Measurements from ENCODE around the gene PDZD7. TPM values are rescaled to one million over a fixed set of nuclear protein-coding genes. Genes with fewer than 3 reads are reported as not detected.

Gene PDZD7
- total RNA-seq, 2 experiments from 2014 or later = 1.7 to 3.1 TPM

- intact Hi-C loops (cut with DNase I, micrococcal nuclease) = no loop called here
- Mint-ChIP-seq H3K4me1 (ENCODE audit: low read depth) (peaks cover 25% of the 10 kb centered on the region), H3K4me3 (peak overlapping the region; percentile 90), H3K9me3 (no peaks in the 10 kb centered on the region), H3K27me3 (no peaks in the 10 kb centered on the region), H3K27ac (peak overlapping the region; percentile 81), H3K36me3 (ENCODE audit: low read depth) (peaks cover 29% of the 10 kb centered on the region)
- ATAC-seq (ENCODE audit: poor library complexity) = peak; percentile 25
- Histone ChIP-seq H3K27me3 (ENCODE audit: control insufficient read depth in 1 of 2, insufficient read depth in 2 of 2, low read length in 2 of 2) (no peaks in the 10 kb centered on the region), H3K4me1 (ENCODE audit: insufficient read depth, low read length) (peaks cover 41% of the 10 kb centered on the region), H3K9me3 (ENCODE audit: control insufficient read depth in 1 of 2, insufficient read depth in 1 of 2, low read length in 2 of 2) (no peaks in the 10 kb centered on the region), H3K27ac (ENCODE audit: low read depth in 1 of 2, low read length in 2 of 2) (peak overlapping the region; percentile 82 to 90), H3K4me3 (ENCODE audit: low read length) (peak overlapping the region; percentile 97), H3K36me3 (ENCODE audit: insufficient read depth, low read length) (peaks cover 14% of the 10 kb centered on the region)
- peak in 10 of 14 experiments; percentile 15 to 67 (median 40) for DNase-seq
- TF ChIP-seq, protein P1, sequence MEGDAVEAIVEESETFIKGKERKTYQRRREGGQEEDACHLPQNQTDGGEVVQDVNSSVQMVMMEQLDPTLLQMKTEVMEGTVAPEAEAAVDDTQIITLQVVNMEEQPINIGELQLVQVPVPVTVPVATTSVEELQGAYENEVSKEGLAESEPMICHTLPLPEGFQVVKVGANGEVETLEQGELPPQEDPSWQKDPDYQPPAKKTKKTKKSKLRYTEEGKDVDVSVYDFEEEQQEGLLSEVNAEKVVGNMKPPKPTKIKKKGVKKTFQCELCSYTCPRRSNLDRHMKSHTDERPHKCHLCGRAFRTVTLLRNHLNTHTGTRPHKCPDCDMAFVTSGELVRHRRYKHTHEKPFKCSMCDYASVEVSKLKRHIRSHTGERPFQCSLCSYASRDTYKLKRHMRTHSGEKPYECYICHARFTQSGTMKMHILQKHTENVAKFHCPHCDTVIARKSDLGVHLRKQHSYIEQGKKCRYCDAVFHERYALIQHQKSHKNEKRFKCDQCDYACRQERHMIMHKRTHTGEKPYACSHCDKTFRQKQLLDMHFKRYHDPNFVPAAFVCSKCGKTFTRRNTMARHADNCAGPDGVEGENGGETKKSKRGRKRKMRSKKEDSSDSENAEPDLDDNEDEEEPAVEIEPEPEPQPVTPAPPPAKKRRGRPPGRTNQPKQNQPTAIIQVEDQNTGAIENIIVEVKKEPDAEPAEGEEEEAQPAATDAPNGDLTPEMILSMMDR (IDR thresholded peaks at IDR 0.05) = no peak
- POLR2A ChIA-PET = interaction anchor here (0.8 to 5.1 kb wide), 5 partner anchors 10 to 64 kb away, joined by 3 to 44 read pairs (median 10); partner anchors contain the start of genes MRPL43, PDZD7, SFXN3 and TWNK
- CTCF ChIA-PET = interaction anchor here (0.7 to 3.6 kb wide), 7 partner anchors 8 to 146 kb away, joined by 3 to 20 read pairs (median 4); no protein-coding TSS in a partner anchor
These were observed 34.1 kb downstream of the PDZD7 start for GRCh38 chr10:100996678-100997359.

DNA sequence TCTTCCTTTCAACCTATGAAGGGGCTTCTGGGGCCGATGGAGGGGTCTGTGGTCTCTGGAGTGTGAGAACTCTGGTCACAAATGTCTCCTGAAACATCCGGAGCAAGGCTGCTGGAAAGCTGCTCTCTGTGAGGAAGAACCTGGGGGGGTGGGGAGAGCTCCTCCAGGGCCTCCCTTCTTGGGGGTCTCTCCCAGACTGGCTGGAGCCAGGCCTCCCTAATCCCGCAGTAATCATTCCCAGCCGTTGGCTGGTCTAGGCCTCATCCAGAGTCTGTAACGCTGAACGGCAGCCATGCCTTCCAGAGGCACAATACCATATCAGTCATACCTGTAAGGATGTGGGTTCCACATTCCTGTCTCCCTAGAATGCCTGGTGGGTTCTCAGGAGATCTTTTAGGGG, 35.7 kb downstream of the PDZD7 start:
- Mint-ChIP-seq H3K36me3 (ENCODE audit: low read depth) (peaks cover 38% of the 10 kb centered on the region), H3K4me3 (peak overlapping the region; percentile 89), H3K4me1 (ENCODE audit: low read depth) (peaks cover 26% of the 10 kb centered on the region), H3K27ac (peak overlapping the region; percentile 81), H3K27me3 (no peaks in the 10 kb centered on the region), H3K9me3 (no peaks in the 10 kb centered on the region)
- no peaks in the 10 kb centered on the region for H3K27me3 ChIP-seq (ENCODE audit: control insufficient read depth in 1 of 2, insufficient read depth in 2 of 2, low read length in 2 of 2)
- peaks cover 32% of the 10 kb centered on the region for H3K4me1 ChIP-seq (ENCODE audit: insufficient read depth, low read length)
- ChIA-PET CTCF (interaction anchor here (1.5 to 2.0 kb wide), 2 partner anchors 19 to 55 kb away, joined by 3 to 7 read pairs; no protein-coding TSS in a partner anchor), POLR2A (no interaction called here)
- H3K27ac ChIP-seq (ENCODE audit: low read depth in 1 of 2, low read length in 2 of 2) = no peak overlapping the region
- intact Hi-C loops (cut with DNase I, micrococcal nuclease) = no loop called here
- no peak for ATAC-seq (ENCODE audit: poor library complexity)
- H3K4me3 ChIP-seq (ENCODE audit: low read length) = no peak overlapping the region
- TF ChIP-seq, protein P1 (IDR thresholded peaks at IDR 0.05) = no peak
- H3K9me3 ChIP-seq (ENCODE audit: control insufficient read depth in 1 of 2, insufficient read depth in 1 of 2, low read length in 2 of 2) = no peaks in the 10 kb centered on the region
- H3K36me3 ChIP-seq (ENCODE audit: insufficient read depth, low read length) = peaks cover 28% of the 10 kb centered on the region
- no peak for DNase-seq

- Histone ChIP-seq H3K4me1 (ENCODE audit: insufficient read depth, low read length) (peaks cover 37% of the 10 kb centered on the region), H3K27ac (ENCODE audit: low read depth in 1 of 2, low read length in 2 of 2) (no peak overlapping the region), H3K27me3 (ENCODE audit: control insufficient read depth in 1 of 2, insufficient read depth in 2 of 2, low read length in 2 of 2) (no peaks in the 10 kb centered on the region), H3K9me3 (ENCODE audit: control insufficient read depth in 1 of 2, insufficient read depth in 1 of 2, low read length in 2 of 2) (no peaks in the 10 kb centered on the region), H3K4me3 (ENCODE audit: low read length) (no peak overlapping the region), H3K36me3 (ENCODE audit: insufficient read depth, low read length) (peaks cover 36% of the 10 kb centered on the region)
- TF ChIP-seq, protein P1 (IDR thresholded peaks at IDR 0.05) = peak; percentile 50
- Mint-ChIP-seq H3K27ac (peak overlapping the region; percentile 13), H3K4me3 (peak overlapping the region; percentile 82), H3K4me1 (ENCODE audit: low read depth) (peaks cover 27% of the 10 kb centered on the region), H3K9me3 (no peaks in the 10 kb centered on the region), H3K36me3 (ENCODE audit: low read depth) (peaks cover 43% of the 10 kb centered on the region), H3K27me3 (no peaks in the 10 kb centered on the region)
- no peak for DNase-seq
- intact Hi-C loops (cut with DNase I, micrococcal nuclease) = loop anchor here in 1 of 2 experiments (1.0 kb wide), 1 partner anchor 20 kb away; no protein-coding TSS in a partner anchor
- ChIA-PET POLR2A (no interaction called here), CTCF (interaction anchor here (1.5 to 2.0 kb wide), 2 partner anchors 20 to 56 kb away, joined by 3 to 7 read pairs; no protein-coding TSS in a partner anchor)
- ATAC-seq (ENCODE audit: poor library complexity) = no peak
These were observed 36.8 kb downstream of the PDZD7 start for GRCh38 chr10:100993986-100994708.

All from CD4-positive, alpha-beta T cell (primary cell).